ENCODE data around the gene DAB1. TPM values are rescaled to one million over a fixed set of nuclear protein-coding genes. Genes with fewer than 3 reads are reported as not detected.

The DAB1 gene
- total RNA-seq, 1 donor from 2014 or later, result 1.6 TPM

GRCh38 chr1:57020216-57020615, 403.6 kb downstream of the DAB1 start:
- DNase-seq (ENCODE audit: low read depth), result no peak
- H3K27me3 Mint-ChIP-seq (ENCODE audit: low read depth, unreplicated experiment), result peaks cover 5% of the 10 kb centered on the region
- no peaks in the 10 kb centered on the region for H3K79me2 ChIP-seq (ENCODE audit: insufficient read depth, low read length)
- no peaks in the 10 kb centered on the region for H3K36me3 ChIP-seq (ENCODE audit: insufficient read depth, low read length)
- H3K27ac ChIP-seq (ENCODE audit: low read depth, low read length), result no peak overlapping the region
- no peak overlapping the region for H2AFZ ChIP-seq (ENCODE audit: low read depth, low read length)
- no peaks in the 10 kb centered on the region for H3K9me3 ChIP-seq (ENCODE audit: insufficient read depth, low read depth, low read length)
- no peaks in the 10 kb centered on the region for H3K9me3 Mint-ChIP-seq (ENCODE audit: unreplicated experiment)
- H3K4me2 ChIP-seq (ENCODE audit: low read length), result no peak overlapping the region
- no peaks in the 10 kb centered on the region for H4K20me1 ChIP-seq (ENCODE audit: insufficient read depth, low read length)
- H3K4me1 ChIP-seq (ENCODE audit: insufficient read depth, low read length), result no peaks in the 10 kb centered on the region
- H3K4me3 ChIP-seq (ENCODE audit: insufficient read depth, low read depth, low read length), result no peak overlapping the region
- H3K27me3 ChIP-seq (ENCODE audit: insufficient read depth, low read length), result no peaks in the 10 kb centered on the region
- no peaks in the 10 kb centered on the region for H3K4me1 Mint-ChIP-seq (ENCODE audit: low read depth, unreplicated experiment)
- no peak overlapping the region for H3K9ac ChIP-seq (ENCODE audit: low read length)
- no peak for FAIRE-seq
- TF ChIP-seq EZH2 (IDR thresholded peaks at IDR 0.05; ENCODE audit: insufficient read depth, low read length) (no peak), CTCF (IDR thresholded peaks at IDR 0.05; ENCODE audit: insufficient read depth, low read depth, low read length) (no peak)
- H3K36me3 Mint-ChIP-seq (ENCODE audit: low read depth, unreplicated experiment), result no peaks in the 10 kb centered on the region
- no peak overlapping the region for H3K27ac Mint-ChIP-seq (ENCODE audit: unreplicated experiment)
- no peak overlapping the region for H3K4me3 Mint-ChIP-seq (ENCODE audit: unreplicated experiment)

GRCh38 chr1:57019236-57019839, 404.5 kb downstream of the DAB1 start:
- Mint-ChIP-seq H3K27me3 (ENCODE audit: low read depth, unreplicated experiment) (peaks cover 5% of the 10 kb centered on the region), H3K36me3 (ENCODE audit: low read depth, unreplicated experiment) (no peaks in the 10 kb centered on the region), H3K4me3 (ENCODE audit: unreplicated experiment) (no peak overlapping the region), H3K27ac (ENCODE audit: unreplicated experiment) (no peak overlapping the region), H3K9me3 (ENCODE audit: unreplicated experiment) (no peaks in the 10 kb centered on the region), H3K4me1 (ENCODE audit: low read depth, unreplicated experiment) (no peaks in the 10 kb centered on the region)
- no peak overlapping the region for H3K4me2 ChIP-seq (ENCODE audit: low read length)
- H4K20me1 ChIP-seq (ENCODE audit: insufficient read depth, low read length), result no peaks in the 10 kb centered on the region
- H3K9me3 ChIP-seq (ENCODE audit: insufficient read depth, low read depth, low read length), result no peaks in the 10 kb centered on the region
- TF ChIP-seq CTCF (IDR thresholded peaks at IDR 0.05; ENCODE audit: insufficient read depth, low read depth, low read length), result no peak
- TF ChIP-seq EZH2 (IDR thresholded peaks at IDR 0.05; ENCODE audit: insufficient read depth, low read length), result no peak
- no peaks in the 10 kb centered on the region for H3K36me3 ChIP-seq (ENCODE audit: insufficient read depth, low read length)
- FAIRE-seq (no peak), DNase-seq (ENCODE audit: low read depth) (no peak)
- no peaks in the 10 kb centered on the region for H3K4me1 ChIP-seq (ENCODE audit: insufficient read depth, low read length)
- H3K79me2 ChIP-seq (ENCODE audit: insufficient read depth, low read length), result no peaks in the 10 kb centered on the region
- H3K4me3 ChIP-seq (ENCODE audit: insufficient read depth, low read depth, low read length), result no peak overlapping the region
- H3K9ac ChIP-seq (ENCODE audit: low read length), result no peak overlapping the region
- no peak overlapping the region for H3K27ac ChIP-seq (ENCODE audit: low read depth, low read length)
- no peaks in the 10 kb centered on the region for H3K27me3 ChIP-seq (ENCODE audit: insufficient read depth, low read length)
- H2AFZ ChIP-seq (ENCODE audit: low read depth, low read length), result no peak overlapping the region

GRCh38 chr1:57018119-57018518, 405.7 kb downstream of the DAB1 start:
- TF ChIP-seq CTCF (IDR thresholded peaks at IDR 0.05; ENCODE audit: insufficient read depth, low read depth, low read length) (no peak), EZH2 (IDR thresholded peaks at IDR 0.05; ENCODE audit: insufficient read depth, low read length) (no peak)
- Mint-ChIP-seq H3K4me3 (ENCODE audit: unreplicated experiment) (no peak overlapping the region), H3K9me3 (ENCODE audit: unreplicated experiment) (no peaks in the 10 kb centered on the region), H3K27me3 (ENCODE audit: low read depth, unreplicated experiment) (peaks cover 5% of the 10 kb centered on the region), H3K4me1 (ENCODE audit: low read depth, unreplicated experiment) (no peaks in the 10 kb centered on the region), H3K27ac (ENCODE audit: unreplicated experiment) (no peak overlapping the region), H3K36me3 (ENCODE audit: low read depth, unreplicated experiment) (no peaks in the 10 kb centered on the region)
- no peak overlapping the region for H3K9ac ChIP-seq (ENCODE audit: low read length)
- DNase-seq (ENCODE audit: low read depth) (no peak), FAIRE-seq (no peak)
- H3K4me1 ChIP-seq (ENCODE audit: insufficient read depth, low read length), result no peaks in the 10 kb centered on the region
- no peak overlapping the region for H3K27ac ChIP-seq (ENCODE audit: low read depth, low read length)
- no peaks in the 10 kb centered on the region for H3K79me2 ChIP-seq (ENCODE audit: insufficient read depth, low read length)
- no peak overlapping the region for H2AFZ ChIP-seq (ENCODE audit: low read depth, low read length)
- H4K20me1 ChIP-seq (ENCODE audit: insufficient read depth, low read length), result no peaks in the 10 kb centered on the region
- H3K27me3 ChIP-seq (ENCODE audit: insufficient read depth, low read length), result no peaks in the 10 kb centered on the region
- H3K9me3 ChIP-seq (ENCODE audit: insufficient read depth, low read depth, low read length), result no peaks in the 10 kb centered on the region
- H3K36me3 ChIP-seq (ENCODE audit: insufficient read depth, low read length), result no peaks in the 10 kb centered on the region
- no peak overlapping the region for H3K4me3 ChIP-seq (ENCODE audit: insufficient read depth, low read depth, low read length)
- no peak overlapping the region for H3K4me2 ChIP-seq (ENCODE audit: low read length)

Measured in astrocyte (in vitro differentiated cells and primary cell).